ENCODE data around the gene GJD3. TPM values are rescaled to one million over a fixed set of nuclear protein-coding genes. Genes with fewer than 3 reads are reported as not detected.
A peak's percentile ranks its signal among the peaks of the same experiment; 100 is the strongest.

The GJD3 gene
- total and polyA plus RNA-seq, 4 donors, result 0.36 to 0.61 (median 0.40) TPM; not detected in 1

- DNase-seq (ENCODE audit: low read depth in 4 of 6, low spot score in 6 of 6), result peak in 2 of 6 donors; percentile 62 to 74
- H3K4me3 ChIP-seq (ENCODE audit: low read depth, low read length), result peak overlapping the region; percentile 83
- H3K9me3 ChIP-seq (ENCODE audit: control insufficient read depth, insufficient read depth, low read length), result no peaks in the 10 kb centered on the region
- H3K36me3 ChIP-seq (ENCODE audit: control insufficient read depth, insufficient read depth, low read length), result peaks cover 15% of the 10 kb centered on the region
- WGBS (ENCODE audit: insufficient coverage), result 20% methylated on average over 9 of the region's 15 CpGs
- no peaks in the 10 kb centered on the region for H3K27me3 ChIP-seq (ENCODE audit: control insufficient read depth, insufficient read depth, low read length)
- H3K27ac ChIP-seq (ENCODE audit: low read depth, low read length), result peak overlapping the region; percentile 91
- H3K4me1 ChIP-seq (ENCODE audit: control insufficient read depth, insufficient read depth, low read length), result peaks cover 76% of the 10 kb centered on the region
These were observed 21.1 kb downstream of the GJD3 start for GRCh38 chr17:40343219-40344119.

GRCh38 chr17:40342504-40343218 is 21.9 kb downstream of the GJD3 start:
- no peaks in the 10 kb centered on the region for H3K27me3 ChIP-seq (ENCODE audit: control insufficient read depth, insufficient read depth, low read length)
- peak in 1 of 6 donors; percentile 14 for DNase-seq (ENCODE audit: low read depth in 4 of 6, low spot score in 6 of 6)
- peaks cover 10% of the 10 kb centered on the region for H3K36me3 ChIP-seq (ENCODE audit: control insufficient read depth, insufficient read depth, low read length)
- peaks cover 69% of the 10 kb centered on the region for H3K4me1 ChIP-seq (ENCODE audit: control insufficient read depth, insufficient read depth, low read length)
- H3K27ac ChIP-seq (ENCODE audit: low read depth, low read length), result peak overlapping the region; percentile 91
- peak overlapping the region; percentile 83 for H3K4me3 ChIP-seq (ENCODE audit: low read depth, low read length)
- no peaks in the 10 kb centered on the region for H3K9me3 ChIP-seq (ENCODE audit: control insufficient read depth, insufficient read depth, low read length)
- 0% methylated on average over 12 of the region's 38 CpGs for WGBS (ENCODE audit: insufficient coverage)

- DNase-seq (ENCODE audit: low read depth in 4 of 6, low spot score in 6 of 6), result peak in 3 of 6 donors; percentile 74 to 94 (median 92)
- peaks cover 13% of the 10 kb centered on the region for H3K36me3 ChIP-seq (ENCODE audit: control insufficient read depth, insufficient read depth, low read length)
- H3K4me3 ChIP-seq (ENCODE audit: low read depth, low read length), result peak overlapping the region; percentile 83
- peaks cover 65% of the 10 kb centered on the region for H3K4me1 ChIP-seq (ENCODE audit: control insufficient read depth, insufficient read depth, low read length)
- WGBS (ENCODE audit: insufficient coverage), result under 1% methylated on average over 40 of the region's 55 CpGs
- peak overlapping the region; percentile 91 for H3K27ac ChIP-seq (ENCODE audit: low read depth, low read length)
- no peaks in the 10 kb centered on the region for H3K27me3 ChIP-seq (ENCODE audit: control insufficient read depth, insufficient read depth, low read length)
- H3K9me3 ChIP-seq (ENCODE audit: control insufficient read depth, insufficient read depth, low read length), result no peaks in the 10 kb centered on the region
These were observed 22.6 kb downstream of the GJD3 start for GRCh38 chr17:40341808-40342503.

GRCh38 chr17:40340880-40341807 is 23.4 kb downstream of the GJD3 start:
- peaks cover 57% of the 10 kb centered on the region for H3K4me1 ChIP-seq (ENCODE audit: control insufficient read depth, insufficient read depth, low read length)
- WGBS (ENCODE audit: insufficient coverage), result under 1% methylated on average over 44 of the region's 55 CpGs
- DNase-seq (ENCODE audit: low read depth in 4 of 6, low spot score in 6 of 6), result peak in 3 of 6 donors; percentile 63 to 94 (median 87)
- H3K36me3 ChIP-seq (ENCODE audit: control insufficient read depth, insufficient read depth, low read length), result peaks cover 13% of the 10 kb centered on the region
- no peaks in the 10 kb centered on the region for H3K9me3 ChIP-seq (ENCODE audit: control insufficient read depth, insufficient read depth, low read length)
- H3K27me3 ChIP-seq (ENCODE audit: control insufficient read depth, insufficient read depth, low read length), result no peaks in the 10 kb centered on the region
- peak overlapping the region; percentile 91 for H3K27ac ChIP-seq (ENCODE audit: low read depth, low read length)
- peak overlapping the region; percentile 83 for H3K4me3 ChIP-seq (ENCODE audit: low read depth, low read length)

- Histone ChIP-seq H3K4me1 (ENCODE audit: control insufficient read depth, insufficient read depth, low read length) (peaks cover 50% of the 10 kb centered on the region), H3K9me3 (ENCODE audit: control insufficient read depth, insufficient read depth, low read length) (no peaks in the 10 kb centered on the region), H3K27ac (ENCODE audit: low read depth, low read length) (no peak overlapping the region), H3K4me3 (ENCODE audit: low read depth, low read length) (no peak overlapping the region), H3K27me3 (ENCODE audit: control insufficient read depth, insufficient read depth, low read length) (no peaks in the 10 kb centered on the region), H3K36me3 (ENCODE audit: control insufficient read depth, insufficient read depth, low read length) (peaks cover 13% of the 10 kb centered on the region)
- no peak for DNase-seq (ENCODE audit: low read depth in 4 of 6, low spot score in 6 of 6)
- WGBS (ENCODE audit: insufficient coverage), result no CpG with 5 or more reads among the region's 1 CpG
These were observed 24.2 kb downstream of the GJD3 start for GRCh38 chr17:40340327-40340726.

- no peak overlapping the region for H3K4me3 ChIP-seq (ENCODE audit: low read depth, low read length)
- DNase-seq (ENCODE audit: low read depth in 4 of 6, low spot score in 6 of 6), result no peak
- no peaks in the 10 kb centered on the region for H3K27me3 ChIP-seq (ENCODE audit: control insufficient read depth, insufficient read depth, low read length)
- H3K4me1 ChIP-seq (ENCODE audit: control insufficient read depth, insufficient read depth, low read length), result peaks cover 50% of the 10 kb centered on the region
- no peaks in the 10 kb centered on the region for H3K9me3 ChIP-seq (ENCODE audit: control insufficient read depth, insufficient read depth, low read length)
- H3K36me3 ChIP-seq (ENCODE audit: control insufficient read depth, insufficient read depth, low read length), result peaks cover 13% of the 10 kb centered on the region
- 76% methylated on average over 10 of the region's 13 CpGs for WGBS (ENCODE audit: insufficient coverage)
- no peak overlapping the region for H3K27ac ChIP-seq (ENCODE audit: low read depth, low read length)
These were observed 25.4 kb downstream of the GJD3 start for GRCh38 chr17:40338941-40339649.

- Histone ChIP-seq H3K36me3 (ENCODE audit: control insufficient read depth, insufficient read depth, low read length) (peaks cover 22% of the 10 kb centered on the region), H3K27ac (ENCODE audit: low read depth, low read length) (no peak overlapping the region), H3K27me3 (ENCODE audit: control insufficient read depth, insufficient read depth, low read length) (no peaks in the 10 kb centered on the region), H3K4me3 (ENCODE audit: low read depth, low read length) (no peak overlapping the region), H3K9me3 (ENCODE audit: control insufficient read depth, insufficient read depth, low read length) (no peaks in the 10 kb centered on the region), H3K4me1 (ENCODE audit: control insufficient read depth, insufficient read depth, low read length) (peaks cover 50% of the 10 kb centered on the region)
- no CpG with 5 or more reads among the region's 5 CpGs for WGBS (ENCODE audit: insufficient coverage)
- DNase-seq (ENCODE audit: low read depth in 4 of 6, low spot score in 6 of 6), result no peak
These were observed 26.5 kb downstream of the GJD3 start for GRCh38 chr17:40338058-40338457.

- Histone ChIP-seq H3K27ac (ENCODE audit: low read depth, low read length) (no peak overlapping the region), H3K4me1 (ENCODE audit: control insufficient read depth, insufficient read depth, low read length) (peaks cover 50% of the 10 kb centered on the region), H3K9me3 (ENCODE audit: control insufficient read depth, insufficient read depth, low read length) (no peaks in the 10 kb centered on the region), H3K36me3 (ENCODE audit: control insufficient read depth, insufficient read depth, low read length) (peaks cover 23% of the 10 kb centered on the region), H3K4me3 (ENCODE audit: low read depth, low read length) (no peak overlapping the region), H3K27me3 (ENCODE audit: control insufficient read depth, insufficient read depth, low read length) (no peaks in the 10 kb centered on the region)
- WGBS (ENCODE audit: insufficient coverage), result 52% methylated on average over 3 of the region's 8 CpGs
- no peak for DNase-seq (ENCODE audit: low read depth in 4 of 6, low spot score in 6 of 6)
These were observed 27.2 kb downstream of the GJD3 start for GRCh38 chr17:40337351-40337750.
